NCI-H2081 treated with DMSO at 0.1 percent for 48 hours (cell line): ENCODE results near the gene UNC13B.
"Not testable (repeated sequence)": the region's sequence is repeated elsewhere in the genome, so short reads cannot be mapped to it uniquely, and the experiment has no call there.

Source experiments
- DNase-seq: peaks from one replicate; lab custom pipeline; 2025; lab: John Stamatoyannopoulos, UW

UNC13B gene

DNA sequence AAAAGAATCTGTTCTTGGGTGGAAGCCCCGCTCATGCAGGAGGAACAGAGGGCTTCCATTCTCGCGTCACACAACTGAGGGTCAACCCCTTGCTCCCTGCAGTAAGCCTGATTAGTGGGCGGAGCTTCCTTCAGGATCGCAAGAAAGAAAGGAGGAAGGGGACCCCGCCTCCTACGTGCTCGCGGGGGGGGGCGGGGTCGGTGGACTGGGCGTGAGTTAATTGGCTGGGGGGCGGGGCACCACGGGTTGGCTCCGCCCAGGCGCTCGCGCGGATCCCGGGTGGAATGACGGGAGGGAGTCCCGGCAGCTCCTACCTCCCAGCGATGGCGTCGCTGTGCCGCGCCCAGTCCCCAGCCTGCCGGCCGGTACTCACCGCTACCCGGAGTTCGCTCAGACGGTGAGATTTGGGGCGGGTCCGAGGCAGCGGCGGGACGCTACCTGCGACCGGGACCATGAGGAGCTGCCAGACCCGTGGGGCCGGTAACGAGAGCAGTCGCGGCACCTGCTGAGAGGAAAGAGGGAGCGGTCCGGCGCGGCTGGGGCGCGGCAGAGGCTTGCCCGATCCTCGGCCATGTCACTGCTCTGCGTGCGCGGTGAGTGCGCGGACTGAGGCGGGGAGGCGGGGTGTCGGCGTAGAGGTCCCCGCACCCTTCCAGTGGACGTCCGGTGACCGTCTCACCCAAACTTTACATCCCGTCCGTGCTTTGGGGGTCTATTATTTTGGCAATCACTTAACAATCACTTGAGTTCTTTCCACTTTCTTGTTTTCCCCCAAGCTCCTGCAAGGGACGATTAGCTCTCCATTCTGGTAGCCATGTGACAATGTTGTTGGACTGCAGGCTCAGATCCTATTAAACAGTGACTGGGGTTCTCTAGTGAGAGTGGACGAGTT, at the start of gene UNC13B:
Gene UNC13B, plus strand, starts transcription at position 297 of the 892 bp plus-strand sequence. Its CDS starts 275 bp downstream, at position 572.
- peak; percentile 74 for DNase-seq

DNA sequence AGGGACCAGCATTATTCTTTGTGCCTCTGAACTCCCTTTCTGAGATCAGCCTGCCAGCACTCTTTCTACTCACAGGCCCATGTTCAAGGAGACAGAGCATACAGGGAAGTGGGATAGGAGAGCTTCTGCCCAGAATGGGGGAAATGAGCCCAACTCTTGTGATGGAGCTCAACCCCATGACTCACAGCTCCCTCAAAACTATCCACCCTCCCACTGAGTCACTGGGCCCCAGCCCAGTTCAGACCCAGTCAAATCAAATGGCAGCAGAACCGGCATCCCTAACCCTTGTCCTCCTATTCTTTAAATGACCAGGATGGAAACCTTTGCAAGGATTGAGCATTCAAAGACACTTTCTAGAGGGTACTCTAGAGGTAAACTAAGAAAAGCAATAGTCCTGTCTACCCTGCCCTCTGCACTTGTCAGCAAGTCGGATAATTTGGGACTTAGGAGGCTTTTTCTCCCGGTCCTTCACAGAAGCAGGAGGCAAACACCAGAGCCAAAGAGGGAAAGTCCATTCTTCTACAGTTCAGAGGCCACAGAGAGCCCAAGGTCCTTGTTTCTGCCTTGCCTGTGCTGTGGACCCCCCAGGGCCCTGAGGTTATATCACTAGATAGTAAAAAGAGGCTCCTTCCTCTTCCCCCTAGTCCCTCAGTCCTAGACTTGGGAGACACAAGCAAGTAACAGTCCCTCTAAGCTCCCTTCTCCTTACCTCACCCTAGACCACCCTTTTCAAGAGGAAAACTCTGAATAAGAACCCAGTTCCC, 49.4 kb upstream of the UNC13B start:
- no peak for DNase-seq

DNA sequence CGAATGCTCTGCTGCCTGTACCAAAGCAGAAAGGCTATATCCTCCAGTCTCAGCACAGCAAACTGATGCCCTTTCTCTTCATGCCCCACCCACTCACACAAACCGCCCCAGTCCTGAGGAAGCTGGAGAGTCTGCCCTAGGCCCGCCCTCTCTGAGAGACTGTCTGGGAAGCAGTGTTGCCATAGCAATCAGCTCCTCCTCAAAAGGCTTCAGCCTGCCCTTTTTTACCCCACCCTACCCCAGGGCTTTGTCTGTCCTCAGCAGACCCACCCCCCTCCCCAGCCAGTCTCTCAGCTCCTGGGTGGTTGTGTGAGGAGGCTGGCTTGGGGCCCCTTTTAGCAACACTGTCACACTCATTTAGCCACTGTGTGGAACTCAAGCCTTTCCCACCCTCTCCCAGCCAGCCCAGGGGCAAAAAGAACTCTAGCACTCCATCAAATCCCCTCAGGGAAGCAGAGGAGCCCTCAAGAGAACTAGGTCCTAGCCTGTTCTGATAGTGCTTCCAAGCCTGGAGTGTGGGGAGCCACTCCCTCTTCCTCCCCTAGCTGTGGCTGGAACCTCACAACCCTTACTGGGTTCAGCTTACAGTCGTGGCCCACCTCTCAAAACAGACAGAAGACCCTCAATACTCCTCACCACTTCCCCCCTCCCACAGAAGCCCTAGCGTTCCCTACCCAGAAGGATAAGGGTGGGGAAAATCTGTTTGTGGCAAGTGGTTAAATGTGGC, 47.5 kb upstream of the UNC13B start:
- DNase-seq = no peak

DNA sequence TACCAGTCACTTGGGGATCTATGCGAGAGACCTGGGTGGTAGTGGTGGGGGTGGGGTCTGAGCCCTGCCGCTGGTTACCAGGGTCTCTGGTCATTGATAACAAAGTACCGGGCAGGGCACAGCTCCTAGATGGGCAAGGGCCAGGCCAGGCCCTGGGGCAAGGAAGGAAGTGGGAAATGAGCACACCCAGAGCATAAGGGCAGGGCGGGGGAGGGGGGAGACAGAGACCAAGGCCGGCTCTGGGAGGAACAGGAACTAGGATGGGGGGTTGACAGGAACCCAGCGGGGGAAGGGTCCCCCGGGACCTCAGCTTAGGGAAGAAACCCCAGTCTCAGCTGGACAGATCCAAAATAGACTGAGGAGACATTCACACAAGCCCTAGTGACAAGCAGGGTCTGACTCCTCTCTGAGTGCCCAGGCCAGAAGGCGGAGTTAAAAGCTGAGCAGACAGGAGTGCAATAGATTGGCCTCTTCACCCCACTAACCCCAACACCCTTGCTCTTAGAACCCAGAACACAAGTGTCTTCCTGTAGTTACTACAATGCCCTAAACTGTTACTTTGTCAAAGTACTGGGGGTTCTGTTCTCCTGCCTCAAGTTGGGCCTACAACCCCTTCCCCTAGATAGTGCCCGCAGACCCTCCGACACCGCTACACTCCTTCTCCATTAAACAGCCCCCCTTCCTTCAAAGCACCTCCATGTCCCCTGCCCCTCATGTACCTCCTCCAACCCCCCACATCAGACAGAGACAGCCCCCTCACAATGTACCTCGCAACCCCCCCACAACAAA, 46.8 kb upstream of the UNC13B start:
- no peak for DNase-seq

DNA sequence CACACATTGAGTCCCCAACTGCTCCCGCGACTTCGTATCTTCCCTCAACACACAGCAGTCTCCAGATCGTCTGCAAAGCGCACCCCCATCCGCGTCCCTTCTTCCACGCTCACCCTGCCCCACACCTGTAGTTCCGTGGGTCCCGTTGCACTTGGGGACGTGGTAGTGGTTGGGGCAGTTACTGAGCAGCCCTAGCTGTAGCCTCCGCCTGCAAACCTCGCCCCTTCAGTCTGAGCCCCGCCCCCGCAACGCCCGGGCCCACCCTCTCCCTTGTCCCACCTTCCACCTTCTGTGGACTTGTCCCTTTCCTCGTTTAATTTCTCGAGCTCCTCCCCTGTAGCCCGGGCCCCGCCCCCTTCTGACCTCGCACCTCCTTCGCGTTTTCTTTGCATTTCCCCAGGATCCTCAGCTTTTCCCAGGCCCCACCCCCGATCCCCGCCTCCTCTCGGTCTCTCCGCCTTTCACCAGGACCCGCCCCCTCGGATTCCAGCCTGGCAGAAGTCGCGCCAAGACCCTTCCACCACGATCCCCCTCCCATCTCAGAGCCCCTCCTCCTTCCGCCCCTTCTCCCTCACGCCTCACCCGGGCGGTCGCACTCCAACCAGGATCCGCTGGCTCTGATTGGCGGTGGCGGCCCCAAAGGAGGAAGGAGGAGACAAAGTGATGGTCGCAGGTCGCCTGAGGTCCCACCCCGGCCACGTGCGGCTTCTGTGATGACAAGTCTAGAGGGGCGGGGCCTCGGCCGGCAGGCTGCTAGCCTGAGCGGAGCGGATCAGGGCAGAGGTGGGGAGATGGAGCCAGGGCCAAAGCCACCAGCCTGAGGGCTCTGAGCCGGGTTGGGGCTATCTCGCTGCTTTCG, 45.9 kb upstream of the UNC13B start, which contains the start of gene ATOSB:
Gene ATOSB, minus strand, starts transcription at position 183 of the 859 bp plus-strand sequence. CDS start 7,588 bp downstream, outside the sequence.
- peak; percentile 51 for DNase-seq

DNA sequence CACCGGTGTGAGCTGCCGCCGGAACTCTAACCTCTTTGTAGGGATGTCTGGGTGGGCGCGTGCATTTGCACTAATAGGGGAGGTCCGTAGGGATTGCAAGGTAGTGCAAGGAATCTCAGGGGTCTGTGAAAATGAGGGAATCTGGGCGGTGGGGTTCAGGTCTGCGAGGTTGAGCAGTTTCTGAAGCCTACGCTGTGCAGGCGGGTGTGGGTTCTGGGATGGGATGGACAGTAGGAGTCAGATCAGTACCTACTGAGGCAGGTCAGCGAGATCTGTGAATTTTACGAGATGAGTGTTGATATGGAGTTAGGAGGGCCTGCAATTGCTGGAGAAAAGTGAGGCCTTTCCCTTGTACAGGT, 45.3 kb upstream of the UNC13B start:
- no peak for DNase-seq

DNA sequence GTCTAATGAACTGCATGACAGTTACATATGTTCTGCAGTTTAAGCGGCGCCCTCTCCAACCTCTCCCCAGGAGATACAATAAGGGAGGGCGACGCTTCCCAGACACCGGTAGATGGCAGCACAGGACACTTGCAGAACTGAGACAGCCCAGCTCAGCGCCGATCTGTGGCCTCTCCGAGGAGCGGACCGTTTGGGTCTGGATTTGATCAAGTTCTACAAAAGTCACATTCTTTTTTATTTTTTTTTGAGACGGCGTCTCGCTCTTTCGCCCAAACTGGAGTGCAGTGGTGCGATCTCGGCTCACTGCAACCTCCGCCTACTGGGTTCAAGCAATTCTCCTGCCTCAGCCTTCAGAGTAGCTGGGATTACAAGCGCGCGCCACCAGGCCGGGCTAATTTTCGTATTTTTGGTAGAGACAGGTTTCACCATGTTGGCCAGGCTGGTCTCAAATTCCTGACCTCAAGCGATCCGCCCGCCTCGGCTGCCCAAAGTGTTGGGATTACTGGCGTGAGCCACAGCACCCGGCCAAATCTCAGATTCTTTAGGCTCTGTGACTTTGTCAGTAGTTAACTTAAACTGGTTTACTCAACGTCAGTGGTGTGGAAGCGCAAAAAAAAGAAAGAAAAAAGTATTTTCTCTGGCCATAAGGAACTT, 44.8 kb upstream of the UNC13B start:
- peak; percentile 67 for DNase-seq

DNA sequence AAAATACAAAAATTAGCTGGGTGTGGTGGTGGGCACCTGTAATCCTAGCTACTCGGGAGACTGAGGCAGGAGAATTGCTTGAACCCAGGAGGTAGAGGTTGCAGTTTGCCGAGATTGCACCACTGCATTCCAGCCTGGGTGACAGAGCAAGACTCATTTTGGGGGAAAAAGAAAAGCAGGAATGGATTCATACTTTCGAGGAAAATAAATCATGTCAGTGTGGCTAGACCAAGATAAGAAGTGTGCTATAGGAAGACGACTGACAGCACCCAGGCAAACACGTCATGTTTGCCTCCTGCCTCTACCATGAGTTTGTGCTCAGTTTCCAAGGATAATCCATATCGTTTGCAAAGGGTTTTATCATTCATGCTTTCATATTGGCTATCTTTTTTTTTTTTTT, 26.9 kb upstream of the UNC13B start:
- no peak for DNase-seq

DNA sequence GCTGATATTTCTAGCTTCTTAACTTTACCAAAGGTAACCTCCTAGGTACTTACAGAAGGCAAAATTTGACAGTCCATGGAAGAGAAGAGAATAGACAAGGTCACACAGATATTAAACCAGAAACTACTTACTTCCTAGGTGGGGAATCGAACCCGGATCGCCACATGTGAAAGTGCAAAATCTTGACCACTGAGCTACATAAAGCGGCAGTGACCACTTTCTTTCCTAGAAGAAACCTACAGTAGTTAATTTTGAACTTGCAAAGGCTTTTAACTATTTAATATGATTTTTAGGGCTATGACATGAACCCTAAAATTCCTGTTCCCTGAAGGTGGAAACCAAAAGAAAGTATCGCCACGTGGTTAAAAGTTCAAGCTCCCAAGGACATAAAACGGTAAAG, 25.8 kb upstream of the UNC13B start:
- no peak for DNase-seq

DNA sequence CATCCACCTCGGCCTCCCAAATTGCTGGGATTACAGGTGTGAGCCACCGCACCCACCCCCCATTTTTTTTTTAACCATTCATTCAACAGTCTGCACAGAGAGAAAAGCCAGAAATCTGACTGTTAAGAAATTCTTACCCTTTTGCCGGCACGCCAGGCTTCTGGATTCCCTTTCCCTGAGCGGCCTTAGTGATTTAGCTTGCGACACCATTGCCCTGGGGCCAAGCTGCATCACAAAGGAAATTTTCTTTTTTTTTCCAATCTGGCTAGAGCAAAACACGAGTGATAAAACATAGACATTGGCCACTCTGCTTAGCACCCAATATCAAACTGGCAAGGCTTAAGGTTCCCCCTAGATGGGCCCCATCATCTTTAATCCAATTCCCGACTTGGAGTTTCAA, 24.9 kb upstream of the UNC13B start:
- no peak for DNase-seq

DNA sequence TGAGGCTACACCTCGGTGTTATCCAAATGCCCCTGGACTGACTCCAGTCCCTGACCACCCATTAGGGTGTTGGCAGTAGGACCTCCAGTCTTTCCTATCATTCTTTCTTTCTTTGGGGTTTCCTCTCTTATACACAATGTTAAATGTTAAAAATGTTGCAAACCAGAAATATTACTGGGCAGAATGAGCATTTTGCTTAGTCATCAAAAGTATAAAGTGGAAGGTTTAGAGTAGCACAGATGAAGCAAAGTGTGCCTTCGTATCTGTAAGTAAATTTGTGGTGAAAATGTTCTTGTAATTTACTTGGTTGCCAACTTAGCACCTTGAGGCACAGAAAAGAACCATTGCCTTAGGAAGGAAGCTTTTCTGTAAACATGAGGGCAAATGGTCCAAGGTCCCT, 21.7 kb upstream of the UNC13B start:
- DNase-seq = no peak

DNA sequence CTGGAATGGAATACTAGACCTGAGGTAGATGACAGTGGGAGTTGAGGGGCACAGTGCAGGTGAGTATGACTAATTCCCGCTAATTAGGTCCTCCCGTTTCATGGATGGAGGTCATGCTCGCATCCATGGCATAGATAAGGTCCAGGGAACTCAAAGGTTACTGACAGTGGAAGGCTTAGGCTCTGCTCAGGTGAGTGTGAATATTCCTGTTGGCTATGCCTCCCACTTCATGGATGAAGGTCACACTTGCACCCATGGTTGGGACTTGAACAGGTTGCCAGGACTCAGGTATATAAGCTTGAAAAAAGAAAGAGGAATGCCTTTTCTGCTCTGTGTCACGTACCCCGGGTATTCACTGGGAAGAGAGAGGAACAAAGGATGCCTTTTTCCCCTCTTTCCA, 19.8 kb upstream of the UNC13B start:
- no peak for DNase-seq

DNA sequence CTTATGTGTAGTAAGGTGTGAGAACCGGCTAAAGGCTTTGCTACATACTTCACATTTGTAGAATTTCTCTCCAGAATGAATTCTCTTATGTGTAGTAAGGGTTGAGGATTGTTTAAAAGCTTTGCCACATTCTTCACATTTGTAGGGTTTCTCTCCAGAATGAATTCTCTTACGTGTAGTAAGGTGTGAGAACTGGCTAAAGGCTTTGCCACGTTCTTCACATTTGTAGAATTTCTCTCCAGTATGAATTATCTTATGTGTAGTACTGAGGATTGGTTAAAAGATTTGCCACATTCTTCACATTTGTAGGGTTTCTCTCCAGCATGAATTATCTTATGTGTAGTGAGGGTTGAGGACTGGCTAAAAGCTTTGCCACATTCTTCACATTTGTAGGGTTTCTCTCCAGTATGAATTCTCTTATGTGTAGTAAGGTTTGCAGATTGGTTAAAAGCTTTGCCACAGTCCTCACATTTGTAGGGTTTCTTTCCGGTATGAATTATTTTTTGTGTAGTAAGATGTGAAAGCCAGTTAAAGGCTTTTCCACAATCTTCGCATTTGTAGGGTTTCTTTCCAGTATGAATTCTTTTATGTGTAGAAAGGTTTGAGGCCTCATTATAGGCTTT, 13.8 kb upstream of the UNC13B start:
- DNase-seq = not testable (repeated sequence)

DNA sequence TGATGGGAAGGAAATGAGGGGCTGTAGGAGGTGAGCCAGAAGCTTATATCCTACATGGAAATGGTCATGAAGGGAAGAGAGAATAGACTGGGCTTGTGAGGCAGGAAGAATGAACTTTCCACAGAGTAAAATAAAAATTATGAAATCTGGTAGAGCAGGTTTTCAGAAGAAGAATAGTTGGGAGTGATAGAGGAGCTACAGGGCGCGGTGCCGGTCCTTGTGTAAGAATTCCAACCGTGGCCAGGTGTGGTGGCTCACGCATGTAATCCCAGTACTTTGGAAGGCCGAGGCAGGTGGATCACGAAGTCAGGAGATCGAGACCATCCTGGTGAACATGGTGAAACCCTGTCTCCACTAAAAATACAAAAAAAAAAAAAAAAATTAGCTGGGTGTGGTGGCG, 8.9 kb upstream of the UNC13B start:
- DNase-seq = no peak

DNA sequence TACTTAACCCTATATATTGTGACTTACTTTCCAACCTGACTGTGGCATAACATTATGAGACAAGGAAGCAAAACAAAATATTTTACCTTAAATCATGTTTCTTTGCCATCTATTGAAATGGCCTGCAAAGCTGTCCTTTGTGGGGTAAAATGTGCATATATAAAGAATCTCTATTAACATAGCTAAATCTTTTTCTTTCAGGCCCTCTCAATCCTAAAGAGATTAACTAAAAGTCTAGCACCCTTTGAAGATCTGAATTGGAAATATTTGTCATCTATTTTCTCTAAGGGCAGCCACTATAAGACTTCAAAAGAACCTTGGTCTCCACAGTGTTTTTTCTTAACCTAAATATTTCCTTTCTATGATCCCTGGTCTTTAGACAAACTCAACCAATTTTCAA, 5.0 kb upstream of the UNC13B start:
- DNase-seq = no peak

DNA sequence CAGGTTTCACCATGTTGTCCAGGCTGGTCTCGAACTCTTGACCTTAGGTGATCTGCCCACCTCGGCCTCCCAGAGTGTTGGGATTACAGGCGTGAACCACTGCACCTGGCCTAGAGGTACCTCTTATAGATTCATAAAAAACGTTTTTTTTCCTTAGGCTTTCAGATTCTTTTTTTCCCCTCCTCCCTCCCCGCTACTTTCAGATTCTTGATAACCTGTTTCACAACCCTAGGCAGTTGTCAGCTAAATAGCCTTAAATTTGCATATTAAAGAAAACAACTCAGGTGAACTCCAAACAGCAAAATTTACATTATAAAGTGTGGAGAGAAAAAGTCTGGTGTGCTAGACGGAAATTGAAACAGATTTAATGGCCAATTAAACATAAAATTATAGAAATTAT, 4.0 kb upstream of the UNC13B start:
- DNase-seq = not testable (repeated sequence)

DNA sequence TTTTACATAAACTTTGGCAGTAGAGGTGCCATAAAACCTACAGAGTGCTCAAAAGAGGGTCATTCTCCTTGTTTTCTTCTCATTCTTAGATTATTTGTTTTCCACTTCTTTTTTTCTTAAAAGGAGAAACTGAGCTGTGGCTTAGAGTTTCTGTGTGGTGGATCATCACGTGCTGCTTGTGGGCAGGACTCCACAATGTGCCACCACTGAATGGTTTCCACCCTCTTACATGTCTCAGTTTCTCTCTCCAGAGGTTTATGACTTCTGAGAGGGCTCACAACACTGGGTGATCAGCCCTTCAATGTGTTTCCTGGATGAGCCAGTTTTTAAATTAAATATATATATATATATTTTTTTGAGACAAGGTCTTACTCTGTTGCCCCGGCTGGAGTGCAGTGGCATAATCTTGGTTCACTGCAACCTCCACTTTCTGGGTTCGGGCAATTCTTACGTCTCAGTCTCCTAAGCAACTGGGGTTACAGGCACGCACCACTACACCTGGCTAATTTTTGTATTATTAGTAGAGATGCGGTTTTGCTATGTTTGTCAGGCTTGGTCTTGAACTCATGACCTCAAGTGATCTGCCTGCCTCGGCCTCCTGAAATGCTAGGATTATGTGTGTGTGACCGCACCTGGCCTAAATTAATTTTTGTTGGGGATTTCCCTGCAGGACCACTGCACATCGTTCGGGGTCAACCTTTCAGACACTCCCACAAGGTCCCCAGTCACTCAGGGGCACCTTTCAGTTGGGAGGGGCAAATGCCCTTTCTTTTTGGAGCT, 3.1 kb upstream of the UNC13B start:
- DNase-seq = no peak

DNA sequence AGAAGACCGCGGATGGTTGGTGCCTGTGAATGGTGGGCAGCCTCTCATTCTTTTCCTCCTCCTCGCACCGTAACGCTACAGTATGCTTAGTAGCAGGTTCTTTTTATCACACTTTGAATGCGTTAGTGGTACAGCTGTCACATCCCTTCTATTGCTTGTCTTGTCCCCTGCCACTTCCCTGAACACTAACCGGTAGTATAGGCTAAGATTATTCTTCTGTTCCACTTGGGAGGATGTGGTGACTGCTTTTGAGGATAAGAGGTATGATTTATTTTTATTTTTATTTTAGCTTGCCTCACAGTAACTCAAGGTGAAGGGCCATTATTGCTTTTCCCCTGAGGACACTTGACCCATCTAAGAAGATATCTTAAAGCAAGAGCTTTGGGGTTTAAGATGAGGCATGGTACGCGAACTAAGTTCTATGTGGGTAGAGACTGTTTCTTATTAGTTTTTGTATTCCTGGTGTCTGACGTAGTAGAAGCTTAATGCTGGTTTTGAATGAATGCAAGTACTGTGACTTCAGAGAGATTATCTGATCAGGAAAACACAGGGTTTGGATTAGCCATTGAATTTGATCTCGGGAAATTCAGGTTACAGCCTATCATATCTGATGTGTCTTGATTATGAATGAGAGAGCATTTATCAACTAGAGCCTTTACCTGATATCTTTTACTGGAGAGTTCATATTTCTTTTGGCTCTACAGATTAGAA, 951 bp downstream of the UNC13B start:
- no peak for DNase-seq
